Renal cortical epithelial cell (primary cell): ENCODE measurements around the gene TMOD1. TPM values are rescaled to one million over a fixed set of nuclear protein-coding genes. Genes with fewer than 3 reads are reported as not detected.
"Not testable (repeated sequence)": the region's sequence is repeated elsewhere in the genome, so short reads cannot be mapped to it uniquely, and the experiment has no call there.

ENCODE experiments used
- DNase-seq: peaks from one replicate; pipeline ENCODE4 v3.0.0-alpha.2; 2011; ENCODE audit warnings: low read depth
- total RNA-seq: library from RNA; depleted of rRNA; stranded (reverse); fragments of >200 nt; gene quantifications from 2 replicates; pipeline ENCODE4 v1.2.3, GENCODE V29; 2014

The TMOD1 gene
- total RNA-seq, 1 donor from 2014 or later: 6.5 TPM

DNA sequence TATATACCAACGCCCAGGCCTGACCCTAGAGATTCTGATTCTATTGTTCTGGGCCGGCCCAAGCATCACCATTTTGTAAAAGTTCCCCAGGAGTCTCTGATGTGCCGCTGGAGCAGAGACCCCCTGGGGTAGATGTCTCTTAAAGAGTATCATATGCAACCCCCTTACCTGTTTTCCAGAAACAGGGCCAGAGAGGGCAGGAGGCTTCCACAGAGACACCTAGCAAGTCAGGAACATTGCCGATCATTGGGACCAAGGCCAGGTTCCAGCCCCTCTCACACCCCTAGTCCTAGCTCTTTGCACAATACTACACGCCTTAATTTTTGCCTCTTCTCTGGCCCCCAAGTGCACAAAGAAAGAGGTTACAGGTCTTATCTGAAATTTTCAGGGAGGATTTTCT, 63.8 kb downstream of the TMOD1 start:
- no peak for DNase-seq

DNA sequence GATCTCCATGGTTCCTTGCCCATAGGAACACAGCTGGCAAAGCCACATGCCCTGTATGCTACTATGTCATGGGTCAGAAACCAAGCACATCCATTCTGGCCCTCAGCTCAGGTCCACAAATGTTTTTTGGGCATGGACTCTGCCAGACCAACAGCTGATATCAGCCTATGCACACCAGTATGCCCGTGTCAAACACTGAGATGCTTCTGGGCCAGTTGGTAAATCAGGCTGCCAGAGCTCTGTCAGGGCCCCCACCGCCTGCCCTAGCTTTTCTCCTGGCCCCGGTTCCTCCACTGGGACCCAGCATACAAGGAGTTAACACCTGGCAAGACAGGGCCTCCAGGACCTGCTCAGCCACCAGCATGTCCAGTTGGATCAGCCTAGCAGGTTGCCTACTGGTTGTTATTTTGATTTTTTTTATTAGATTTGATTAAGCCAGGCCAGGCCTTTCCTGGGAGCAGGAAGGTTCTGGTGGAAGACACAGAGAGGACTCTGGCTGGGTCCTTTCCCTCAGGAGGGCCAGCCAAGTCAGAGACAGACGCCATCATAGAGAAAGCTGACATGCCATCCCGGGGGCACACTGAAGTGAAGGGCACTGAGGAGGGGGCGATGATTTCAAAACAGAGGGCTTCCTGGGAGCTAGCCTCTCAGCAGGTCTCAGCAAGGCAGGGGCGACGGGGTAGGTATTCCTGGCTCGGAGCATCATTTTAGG, 65.9 kb downstream of the TMOD1 start:
- DNase-seq: no peak

DNA sequence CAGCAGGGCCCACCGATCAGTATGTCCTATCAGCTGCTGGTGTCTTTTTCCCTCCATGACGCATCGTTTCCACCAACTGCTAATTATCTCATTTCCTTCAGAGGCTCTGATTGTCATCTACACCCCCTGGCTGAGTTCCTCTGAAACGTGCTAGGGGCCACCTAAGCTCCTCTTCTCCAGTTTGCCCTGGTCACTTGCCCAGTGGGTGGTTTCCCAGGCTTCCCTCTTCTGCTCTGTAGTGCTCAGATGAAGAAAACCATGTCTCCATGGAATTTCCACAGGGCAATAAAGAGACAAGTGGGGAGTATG, 66.4 kb downstream of the TMOD1 start:
- DNase-seq: no peak

DNA sequence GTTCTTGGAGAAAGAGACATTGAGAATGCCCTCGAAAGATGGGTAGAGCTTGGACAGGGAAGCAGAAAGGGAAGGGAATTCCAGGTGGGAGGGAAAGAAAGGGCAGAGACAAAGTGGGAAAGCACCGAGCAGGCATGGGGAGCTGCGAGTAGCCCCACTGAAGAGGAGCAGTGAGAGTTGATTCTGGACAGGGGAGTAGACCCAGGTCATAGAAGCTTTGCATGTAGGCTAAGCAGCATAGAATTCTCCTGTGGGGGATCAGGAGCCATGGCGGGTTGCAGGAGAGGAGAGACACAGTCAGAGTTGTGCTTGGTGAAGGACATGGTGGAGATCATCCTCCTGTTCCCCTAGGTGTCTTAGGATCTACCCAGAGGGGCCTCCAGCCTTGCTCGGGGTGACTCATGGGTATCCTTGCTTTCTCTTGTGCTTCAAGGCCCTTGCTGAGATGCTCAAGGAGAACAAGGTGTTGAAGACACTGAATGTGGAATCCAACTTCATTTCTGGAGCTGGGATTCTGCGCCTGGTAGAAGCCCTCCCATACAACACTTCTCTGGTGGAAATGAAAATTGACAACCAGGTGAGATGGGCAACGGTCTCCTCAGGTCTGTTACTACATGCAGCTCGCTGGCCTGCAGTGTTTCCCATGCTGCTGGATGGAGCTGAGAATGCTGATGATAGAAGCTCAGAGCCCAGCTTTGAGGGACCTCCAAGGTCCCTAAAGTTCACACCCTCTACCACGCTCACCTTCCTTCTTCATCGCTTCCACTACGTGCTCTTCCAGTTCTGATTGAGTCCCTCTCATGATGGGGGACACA, 67.2 kb downstream of the TMOD1 start:
- DNase-seq: no peak

DNA sequence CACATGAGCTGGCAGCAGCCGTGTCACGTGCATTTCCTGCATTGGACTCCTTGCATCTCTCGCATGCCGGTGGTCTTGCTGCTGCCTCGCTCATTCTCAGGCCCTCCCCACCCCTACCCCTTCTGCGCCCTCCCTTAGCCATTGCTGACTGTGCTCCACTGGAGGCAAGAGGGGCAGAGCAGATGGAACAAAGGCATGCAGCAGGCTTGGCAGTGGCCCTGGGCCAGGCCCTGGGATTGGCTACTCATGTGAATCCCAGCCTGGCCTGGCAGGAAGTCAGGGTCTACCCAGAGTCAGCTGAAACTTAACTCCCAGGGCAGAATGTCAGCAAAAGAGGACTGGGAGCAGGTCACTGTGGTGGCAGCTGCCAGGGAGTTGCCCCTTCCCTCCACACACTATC, 69.4 kb downstream of the TMOD1 start:
- DNase-seq: no peak

DNA sequence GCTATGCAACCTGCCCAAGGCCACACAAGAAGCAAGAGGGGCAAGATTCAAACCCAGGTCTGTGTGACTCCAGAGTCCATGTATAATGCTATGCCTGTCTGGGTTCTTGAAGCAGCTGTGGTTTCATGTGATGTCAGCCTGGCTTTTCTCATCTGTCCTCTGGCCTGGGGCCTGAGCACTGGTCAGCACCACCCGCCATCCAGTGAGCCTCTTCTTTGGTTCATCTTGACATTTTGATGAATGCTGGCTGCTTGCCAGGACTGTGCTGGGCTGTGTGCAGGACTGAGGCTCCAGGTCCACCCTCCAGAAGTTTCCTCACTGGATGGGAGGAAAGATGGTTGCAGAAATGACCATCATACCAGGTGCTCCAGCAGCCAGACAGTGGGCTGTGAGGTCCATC, 70.2 kb downstream of the TMOD1 start:
- no peak for DNase-seq

DNA sequence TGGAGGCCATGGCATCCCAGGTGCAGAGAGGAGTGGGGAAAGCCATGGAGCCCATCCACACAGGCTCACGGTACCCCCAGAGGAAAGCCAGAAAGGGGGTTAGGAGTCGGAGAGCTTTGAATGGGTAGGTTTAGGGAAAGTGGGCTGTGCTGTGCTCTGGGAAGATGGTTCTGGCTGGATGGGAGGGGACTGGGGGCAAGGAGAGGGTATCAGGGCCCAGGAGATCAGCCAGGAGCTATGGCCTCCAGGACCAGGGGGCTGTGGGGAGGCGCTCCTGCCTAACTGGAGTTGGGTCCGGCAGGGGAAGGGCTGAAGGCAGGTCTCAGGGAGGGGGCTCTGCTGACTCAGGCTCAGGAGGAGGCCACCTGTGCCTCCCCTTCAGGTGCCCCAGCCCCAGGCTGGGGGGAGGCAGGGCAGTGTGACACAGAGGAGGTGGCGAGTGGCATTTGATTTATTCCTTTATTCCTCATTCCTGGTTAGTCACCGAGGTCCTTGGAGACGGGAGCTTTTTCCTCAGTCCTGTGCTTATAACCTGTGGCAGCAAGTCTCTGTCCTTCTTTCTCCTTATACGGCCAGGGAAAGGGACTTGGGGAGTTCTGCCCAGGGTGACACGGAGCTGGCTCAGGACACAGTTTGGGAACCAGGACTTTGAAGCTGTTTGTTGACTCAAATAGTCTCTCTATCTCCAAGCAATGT, 70.9 kb downstream of the TMOD1 start:
- DNase-seq: no peak

DNA sequence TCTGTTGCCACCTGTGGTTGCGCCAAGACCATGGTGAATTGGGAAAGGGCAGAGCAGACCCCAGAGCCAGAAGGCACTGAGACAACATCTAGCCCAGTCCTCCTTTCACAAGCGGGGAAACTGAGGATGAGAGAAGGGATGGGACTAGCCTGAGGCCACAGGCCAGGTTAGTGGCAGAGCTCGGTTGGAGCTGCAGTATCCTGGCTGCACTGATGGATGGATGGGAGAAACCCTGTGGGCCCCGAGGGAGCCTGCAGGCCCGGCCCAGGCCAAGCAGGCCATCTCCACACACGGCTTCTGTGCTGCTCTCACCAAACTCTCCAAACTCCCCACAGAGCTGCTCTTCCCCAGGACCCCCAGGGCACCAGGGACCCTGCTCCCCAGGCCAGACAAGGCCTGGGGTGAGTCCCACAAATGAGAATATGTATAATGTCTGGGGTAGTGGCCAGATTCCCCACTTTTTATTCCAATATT, 71.5 kb downstream of the TMOD1 start:
- DNase-seq: no peak

DNA sequence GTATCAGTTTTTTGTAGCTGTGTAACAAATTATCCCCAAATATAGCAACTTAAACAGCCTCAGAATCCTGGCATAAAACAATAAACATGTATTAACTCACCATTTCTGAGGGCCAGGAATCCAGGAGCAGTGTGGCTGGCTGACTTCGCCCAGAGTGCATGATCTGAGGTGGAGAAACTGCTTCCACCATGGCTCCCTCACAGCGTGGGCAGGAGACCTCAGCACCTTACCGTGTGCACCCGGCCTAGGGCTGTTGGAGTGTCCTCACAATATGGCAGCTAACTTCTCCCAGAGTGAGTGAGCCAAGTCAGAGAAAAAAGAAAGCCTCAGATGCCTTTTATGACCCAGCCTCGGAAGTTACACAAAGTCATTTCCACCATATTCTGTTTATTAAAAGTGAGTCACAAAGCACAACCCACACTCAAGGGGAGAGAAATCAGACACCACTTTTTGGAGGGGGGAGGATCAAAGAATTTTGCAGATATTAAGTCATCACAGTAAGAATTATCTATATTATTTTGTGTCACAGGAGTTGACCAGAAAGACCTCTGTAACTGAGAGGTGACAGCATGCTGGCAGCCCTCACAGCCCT, 72.1 kb downstream of the TMOD1 start:
- DNase-seq: no peak

DNA sequence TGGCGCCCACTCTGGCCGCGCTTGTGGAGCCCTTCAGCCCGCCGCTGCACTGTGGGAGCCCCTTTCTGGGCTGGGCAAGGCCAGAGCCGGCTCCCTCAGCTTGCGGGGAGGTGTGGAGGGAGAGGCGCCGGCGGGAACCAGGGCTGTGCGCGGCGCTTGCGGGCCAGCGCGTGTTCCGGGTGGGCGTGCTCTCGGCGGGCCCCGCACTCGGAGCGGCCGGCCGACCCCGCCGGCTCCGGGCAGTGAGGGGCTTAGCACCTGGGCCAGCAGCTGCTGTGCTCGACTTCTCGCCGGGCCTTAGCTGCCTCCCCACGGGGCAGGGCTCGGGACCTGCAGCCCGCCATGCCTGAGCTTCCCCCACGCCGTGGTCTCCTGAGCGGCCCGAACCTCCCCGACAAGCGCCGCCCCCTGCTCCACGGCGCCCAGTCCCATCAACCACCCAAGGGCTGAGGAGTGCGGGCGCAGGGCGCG, 72.7 kb downstream of the TMOD1 start:
- not testable (repeated sequence) for DNase-seq

DNA sequence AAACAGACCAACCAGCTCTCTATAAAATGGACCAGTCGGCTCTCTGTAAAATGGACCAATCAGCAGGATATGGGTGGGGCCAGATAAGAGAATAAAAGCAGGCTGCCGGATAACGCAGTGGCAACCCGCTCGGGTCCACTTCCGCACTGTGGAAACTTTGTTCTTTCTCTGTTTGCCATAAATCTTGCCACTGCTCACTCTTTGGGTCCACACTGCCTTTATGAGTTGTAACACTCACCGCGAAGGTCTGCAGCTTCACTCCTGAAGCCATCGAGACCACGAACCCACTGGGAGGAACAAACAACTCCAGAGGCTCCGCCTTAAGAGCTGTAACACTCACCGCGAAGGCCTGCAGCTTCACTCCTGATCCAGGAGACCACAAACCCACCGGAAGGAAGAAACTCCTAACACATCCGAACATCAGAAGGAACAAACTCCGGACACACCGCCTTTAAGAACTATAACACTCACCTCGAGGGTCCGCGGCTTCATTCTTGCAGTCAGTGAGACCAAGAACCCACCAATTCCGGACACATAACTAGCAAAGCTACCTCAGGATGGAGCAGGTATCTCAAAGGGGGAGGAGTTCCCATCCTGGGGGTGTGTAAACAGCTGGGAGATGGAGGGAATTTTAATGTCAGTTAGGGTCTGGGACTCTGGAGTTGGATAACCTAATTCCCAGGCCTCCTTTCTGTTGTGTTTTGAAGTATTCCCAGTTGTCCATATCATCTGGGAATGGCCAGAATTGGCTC, 73.6 kb downstream of the TMOD1 start:
- not testable (repeated sequence) for DNase-seq

DNA sequence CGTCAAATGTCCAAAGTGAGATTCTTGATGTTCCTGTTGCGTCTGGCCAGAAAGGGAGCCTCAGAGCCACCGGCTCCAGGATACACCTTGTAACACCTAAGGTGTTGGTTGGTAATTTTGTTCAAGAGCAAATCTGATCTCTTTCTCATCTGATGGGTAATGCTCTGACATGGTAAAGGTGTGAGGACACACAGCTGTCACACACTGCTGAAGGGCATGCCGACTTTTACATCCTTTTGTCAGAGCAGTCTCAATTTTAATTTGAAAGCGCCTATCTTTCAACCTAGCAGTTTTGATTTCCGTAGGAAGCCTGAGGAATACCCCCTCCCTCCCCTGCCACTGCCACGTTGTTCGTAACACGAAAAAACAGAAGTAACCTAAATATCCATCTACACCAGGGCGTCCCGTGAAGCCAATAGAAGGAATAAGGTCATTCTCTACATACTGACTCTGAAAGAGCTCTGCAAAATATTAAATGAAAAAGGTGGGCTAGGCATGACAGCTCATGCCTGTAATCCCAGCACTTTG, 74.3 kb downstream of the TMOD1 start:
- no peak for DNase-seq

DNA sequence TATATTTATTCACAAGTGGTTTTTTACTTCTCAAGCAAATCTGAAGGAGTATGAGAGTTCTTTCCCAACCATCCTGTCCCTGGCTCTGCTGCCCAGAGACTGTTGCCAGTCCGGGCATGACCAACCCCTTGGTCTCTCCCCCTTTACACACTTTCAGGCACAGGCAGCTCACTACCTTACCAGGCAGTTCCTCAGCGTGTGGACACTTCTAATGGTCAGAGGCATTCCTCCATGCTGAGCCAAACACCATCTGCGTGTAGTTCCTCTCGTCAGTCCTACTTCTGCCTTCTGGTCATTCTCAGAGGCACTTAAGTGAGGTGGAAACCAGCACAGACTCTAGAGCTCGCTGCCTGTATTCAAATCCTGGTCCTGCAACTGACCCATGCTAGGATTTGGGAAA, 75.6 kb downstream of the TMOD1 start:
- no peak for DNase-seq

DNA sequence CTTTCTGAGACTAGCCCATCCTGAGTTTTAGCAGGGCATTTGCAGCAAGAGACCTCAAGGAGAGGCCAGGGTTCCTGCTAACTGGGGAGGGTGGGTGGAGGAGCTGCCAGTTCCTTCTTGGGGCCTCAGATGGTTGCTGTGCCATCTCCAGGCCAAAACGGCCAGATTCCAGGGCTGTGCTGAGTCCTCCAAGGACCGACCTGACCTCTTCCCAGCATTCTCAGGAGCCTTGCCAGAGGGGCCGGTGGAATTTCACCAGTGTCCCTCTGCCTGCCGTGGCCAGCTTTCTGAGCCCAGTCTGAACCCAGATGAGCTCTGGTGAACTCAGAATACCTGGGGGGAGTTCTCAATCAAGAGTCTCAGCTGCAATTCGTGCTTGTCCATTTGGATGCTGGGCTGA, 77.4 kb downstream of the TMOD1 start:
- DNase-seq: no peak

DNA sequence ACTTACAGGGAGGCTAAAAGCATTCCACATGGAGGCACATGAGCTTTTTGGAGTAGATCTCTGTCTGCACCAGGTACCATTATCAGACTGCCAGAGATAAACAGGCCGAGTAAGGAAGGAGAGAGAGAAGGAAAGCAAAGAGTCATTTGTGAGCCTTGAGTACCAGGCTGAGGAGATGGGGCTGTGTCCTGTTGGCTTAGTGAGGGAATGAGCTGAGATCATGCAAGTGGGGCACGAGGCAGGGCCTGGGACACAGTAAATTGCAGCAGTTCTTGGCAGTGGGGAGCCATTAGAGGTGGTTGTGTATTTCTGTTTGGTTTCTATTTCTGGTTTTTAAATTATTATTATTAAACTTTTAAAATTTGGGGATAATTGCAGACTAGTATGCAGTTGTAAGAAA, 78.4 kb downstream of the TMOD1 start:
- DNase-seq: no peak

DNA sequence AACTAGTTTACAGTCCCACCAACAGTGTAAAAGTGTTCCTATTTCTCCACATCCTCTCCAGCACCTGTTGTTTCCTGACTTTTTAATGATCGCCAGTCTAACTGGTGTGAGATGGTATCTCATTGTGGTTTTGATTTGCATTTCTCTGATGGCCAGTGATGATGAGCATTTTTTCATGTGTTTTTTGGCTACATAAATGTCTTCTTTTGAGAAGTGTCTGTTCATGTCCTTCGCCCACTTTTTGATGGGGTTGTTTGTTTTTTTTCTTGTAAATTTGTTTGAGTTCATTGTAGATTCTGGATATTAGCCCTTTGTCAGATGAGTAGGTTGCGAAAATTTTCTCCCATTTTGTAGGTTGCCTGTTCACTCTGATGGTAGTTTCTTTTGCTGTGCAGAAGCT, 80.1 kb downstream of the TMOD1 start:
- not testable (repeated sequence) for DNase-seq

DNA sequence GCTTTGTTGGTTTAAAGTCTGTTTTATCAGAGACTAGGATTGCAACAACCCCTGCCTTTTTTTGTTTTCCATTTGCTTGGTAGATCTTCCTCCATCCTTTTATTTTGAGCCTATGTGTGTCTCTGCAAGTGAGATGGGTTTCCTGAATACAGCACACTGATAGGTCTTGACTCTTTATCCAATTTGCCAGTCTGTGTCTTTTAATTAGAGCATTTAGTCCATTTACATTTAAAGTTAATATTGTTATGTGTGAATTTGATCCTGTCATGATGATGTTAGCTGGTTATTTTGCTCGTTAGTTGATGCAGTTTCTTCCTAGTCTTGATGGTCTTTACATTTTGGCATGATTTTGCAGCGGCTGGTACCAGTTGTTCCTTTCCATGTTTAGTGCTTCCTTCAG, 83.3 kb downstream of the TMOD1 start:
- not testable (repeated sequence) for DNase-seq

DNA sequence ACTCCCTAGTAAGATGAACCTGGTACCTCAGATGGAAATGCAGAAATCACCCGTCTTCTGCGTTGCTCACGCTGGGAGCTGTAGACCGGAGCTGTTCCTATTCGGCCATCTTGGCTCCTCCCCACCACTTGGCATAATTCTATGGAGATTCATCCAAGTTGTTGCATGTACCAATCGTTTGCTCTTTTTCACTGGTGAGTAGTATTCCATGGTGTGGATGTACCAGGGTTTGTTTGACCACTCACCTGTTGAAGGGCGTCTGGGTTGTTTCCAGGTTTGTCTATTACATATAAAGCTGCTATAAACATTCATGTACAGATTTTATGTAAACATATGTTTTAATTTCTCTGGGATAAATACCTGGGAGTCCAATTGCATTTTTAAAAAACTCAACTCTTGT, 85.4 kb downstream of the TMOD1 start:
- not testable (repeated sequence) for DNase-seq

DNA sequence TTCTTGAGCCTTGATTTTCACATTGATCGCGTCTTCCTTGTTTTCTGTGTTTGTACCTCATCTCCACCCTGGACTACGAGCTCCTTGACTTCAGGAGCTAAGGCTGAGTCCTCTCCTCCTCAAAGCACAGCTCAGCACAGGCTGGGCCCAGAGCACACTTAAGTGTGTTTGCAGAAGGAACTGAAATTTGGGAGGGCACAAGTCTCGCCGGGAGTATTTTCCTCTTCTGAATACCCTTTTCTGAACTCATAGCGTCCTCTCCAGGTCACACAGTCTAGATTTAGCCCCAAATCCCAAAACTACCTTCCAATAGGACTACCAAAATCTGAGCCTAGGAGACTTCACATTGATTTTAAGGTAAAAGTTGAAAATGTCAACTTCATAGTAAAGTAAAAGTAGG, 90.1 kb downstream of the TMOD1 start:
- no peak for DNase-seq

DNA sequence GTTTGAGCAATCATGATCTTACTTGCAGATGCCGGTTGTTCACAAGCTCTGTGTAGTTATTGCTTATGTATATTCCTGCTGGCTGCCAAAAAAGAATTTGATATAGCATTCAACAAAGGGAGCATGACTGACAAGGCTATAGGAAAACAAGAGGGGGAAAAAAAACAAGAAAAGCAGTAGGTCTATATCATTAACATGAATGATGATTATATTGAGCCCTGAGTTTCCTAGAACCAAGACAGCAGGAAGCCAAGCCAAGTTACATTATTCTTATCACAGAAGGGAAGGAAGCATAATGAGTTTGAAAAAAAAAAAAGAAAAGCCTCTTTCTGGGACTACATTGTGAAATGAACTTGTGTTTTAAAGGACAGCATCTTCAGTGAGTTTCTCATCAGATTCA, 90.7 kb downstream of the TMOD1 start:
- DNase-seq: no peak

DNA sequence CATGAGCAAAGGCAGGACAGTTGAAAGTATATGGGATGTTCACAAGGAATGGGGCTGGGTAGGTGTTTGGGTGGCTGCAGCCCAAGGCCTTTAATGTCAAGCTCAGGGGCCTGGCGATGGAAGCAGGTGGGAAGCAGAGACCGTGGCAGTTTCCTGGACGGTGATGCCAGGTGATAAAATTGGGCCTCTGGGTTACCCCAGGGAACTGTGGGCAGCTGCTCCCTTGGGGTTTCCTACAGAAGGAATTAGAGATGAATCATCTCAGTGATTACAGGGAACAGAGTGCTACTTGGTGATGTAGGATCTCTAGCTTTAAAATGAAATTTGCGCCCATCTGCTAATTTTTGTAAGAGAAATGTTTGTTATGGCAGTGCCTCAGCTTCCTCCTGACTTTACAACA, 92.5 kb downstream of the TMOD1 start:
- no peak for DNase-seq
